ENCODE measurements around the gene RAB9A.
"Not testable (repeated sequence)": the region's sequence is repeated elsewhere in the genome, so short reads cannot be mapped to it uniquely, and the experiment has no call there.

RAB9A gene

GRCh38 chrX:13703135-13703534 is 14.2 kb downstream of the RAB9A start:
- DNase-seq: no peak

- no peak for DNase-seq
Measured at GRCh38 chrX:13703589-13703988, 14.7 kb downstream of the RAB9A start.

GRCh38 chrX:13711141-13711540 is 22.2 kb downstream of the RAB9A start:
- no peak for DNase-seq

GRCh38 chrX:13716455-13716854 is 27.5 kb downstream of the RAB9A start:
- no peak for DNase-seq

GRCh38 chrX:13716905-13717304 is 28.0 kb downstream of the RAB9A start:
- DNase-seq: no peak

- DNase-seq: no peak
Measured at GRCh38 chrX:13717700-13718472, 29.0 kb downstream of the RAB9A start.

- no peak for DNase-seq
Measured at GRCh38 chrX:13719192-13719856, 30.4 kb downstream of the RAB9A start.

- no peak for DNase-seq
Measured at GRCh38 chrX:13721371-13721770, 32.4 kb downstream of the RAB9A start.

GRCh38 chrX:13721819-13722519 is 33.0 kb downstream of the RAB9A start:
- DNase-seq: no peak

GRCh38 chrX:13724878-13725277 is 36.0 kb downstream of the RAB9A start:
- DNase-seq: not testable (repeated sequence)

- not testable (repeated sequence) for DNase-seq
Measured at GRCh38 chrX:13726583-13726982, 37.7 kb downstream of the RAB9A start.

GRCh38 chrX:13730523-13730922 is 41.6 kb downstream of the RAB9A start:
- DNase-seq: not testable (repeated sequence)

- no peak for DNase-seq
Measured at GRCh38 chrX:13732246-13733067, 43.5 kb downstream of the RAB9A start.

- no peak for DNase-seq
Measured at GRCh38 chrX:13733506-13733905, 44.6 kb downstream of the RAB9A start.

GRCh38 chrX:13734278-13735172 is 45.6 kb downstream of the RAB9A start, which contains the start of the genes OFD1 and TRAPPC2:
TSS of gene OFD1 (plus strand) at chrX:13734748. CDS start at chrX:13735072, 324 bp downstream.
TSS of gene TRAPPC2 (minus strand) at chrX:13734620. CDS start at chrX:13719963, 14,657 bp downstream.
- peak; percentile 82 for DNase-seq

GRCh38 chrX:13741695-13742094 is 52.8 kb downstream of the RAB9A start:
- no peak for DNase-seq

- no peak for DNase-seq
Measured at GRCh38 chrX:13742397-13743176, 53.7 kb downstream of the RAB9A start.

GRCh38 chrX:13747836-13748235 is 58.9 kb downstream of the RAB9A start:
- DNase-seq: peak; percentile 13

GRCh38 chrX:13748486-13748885 is 59.6 kb downstream of the RAB9A start:
- no peak for DNase-seq

GRCh38 chrX:13750204-13750603 is 61.3 kb downstream of the RAB9A start:
- DNase-seq: peak; percentile 13

GRCh38 chrX:13750812-13751211 is 61.9 kb downstream of the RAB9A start:
- no peak for DNase-seq
